B cell (primary cell): ENCODE results near the gene NR3C2.

Source experiments
- EZH2 ChIP-seq: IDR thresholded peaks from 2 replicates; pipeline ENCODE4 v1.6.1; 2012; ENCODE audit warnings: borderline replicate concordance, low read depth, mild to moderate bottlenecking, moderate library complexity, low read length; ENCODE audit not compliant: insufficient read depth, poor library complexity, severe bottlenecking
- TF ChIP-seq, protein P1 (sequence below): fragments of 200-600 bp; IDR thresholded peaks from one replicate; pipeline ENCODE4 v1.8.0; 2022; ENCODE audit warnings: antibody characterized with exemption, mild to moderate bottlenecking

DNA sequence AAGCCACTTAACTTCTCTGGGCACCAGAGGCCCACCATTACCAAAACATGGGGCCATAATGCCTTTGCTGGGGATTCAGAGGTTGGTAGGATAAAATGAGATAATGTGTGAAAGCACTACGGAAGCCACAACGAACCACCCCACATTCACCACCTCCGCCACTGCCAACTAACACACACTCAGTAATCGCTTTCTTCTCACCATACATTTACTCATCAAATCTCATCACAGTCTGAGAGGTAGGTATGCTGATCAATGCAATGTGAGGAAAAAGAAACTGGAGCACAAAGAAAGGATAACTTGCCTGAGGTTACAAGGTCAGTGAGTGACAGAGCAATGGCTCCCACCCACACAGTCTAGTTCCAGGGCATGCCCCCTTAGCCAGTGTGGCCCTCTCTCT, 257.3 kb downstream of the NR3C2 start:
- TF ChIP-seq, protein P1, sequence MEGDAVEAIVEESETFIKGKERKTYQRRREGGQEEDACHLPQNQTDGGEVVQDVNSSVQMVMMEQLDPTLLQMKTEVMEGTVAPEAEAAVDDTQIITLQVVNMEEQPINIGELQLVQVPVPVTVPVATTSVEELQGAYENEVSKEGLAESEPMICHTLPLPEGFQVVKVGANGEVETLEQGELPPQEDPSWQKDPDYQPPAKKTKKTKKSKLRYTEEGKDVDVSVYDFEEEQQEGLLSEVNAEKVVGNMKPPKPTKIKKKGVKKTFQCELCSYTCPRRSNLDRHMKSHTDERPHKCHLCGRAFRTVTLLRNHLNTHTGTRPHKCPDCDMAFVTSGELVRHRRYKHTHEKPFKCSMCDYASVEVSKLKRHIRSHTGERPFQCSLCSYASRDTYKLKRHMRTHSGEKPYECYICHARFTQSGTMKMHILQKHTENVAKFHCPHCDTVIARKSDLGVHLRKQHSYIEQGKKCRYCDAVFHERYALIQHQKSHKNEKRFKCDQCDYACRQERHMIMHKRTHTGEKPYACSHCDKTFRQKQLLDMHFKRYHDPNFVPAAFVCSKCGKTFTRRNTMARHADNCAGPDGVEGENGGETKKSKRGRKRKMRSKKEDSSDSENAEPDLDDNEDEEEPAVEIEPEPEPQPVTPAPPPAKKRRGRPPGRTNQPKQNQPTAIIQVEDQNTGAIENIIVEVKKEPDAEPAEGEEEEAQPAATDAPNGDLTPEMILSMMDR = no peak
- no peak for TF ChIP-seq EZH2
